HG03280 (cell line): ENCODE data around the gene PPP6R1.
A peak's percentile ranks its signal among the peaks of the same experiment; 100 is the strongest.

Experiments used
- ATAC-seq: cut with Tn5 transposase; IDR thresholded peaks from one replicate; pipeline ENCODE4 v1.9.1; 2021; ENCODE audit warnings: mild to moderate bottlenecking, moderate library complexity; ENCODE audit not compliant: unreplicated experiment

Gene PPP6R1

GRCh38 chr19:55283548-55284377, 24.9 kb upstream of the PPP6R1 start, which contains the start of gene BRSK1:
Gene BRSK1, plus strand, starts transcription at chr19:55283997. Its CDS starts 446 bp downstream, at chr19:55284443.
- ATAC-seq: no peak

DNA sequence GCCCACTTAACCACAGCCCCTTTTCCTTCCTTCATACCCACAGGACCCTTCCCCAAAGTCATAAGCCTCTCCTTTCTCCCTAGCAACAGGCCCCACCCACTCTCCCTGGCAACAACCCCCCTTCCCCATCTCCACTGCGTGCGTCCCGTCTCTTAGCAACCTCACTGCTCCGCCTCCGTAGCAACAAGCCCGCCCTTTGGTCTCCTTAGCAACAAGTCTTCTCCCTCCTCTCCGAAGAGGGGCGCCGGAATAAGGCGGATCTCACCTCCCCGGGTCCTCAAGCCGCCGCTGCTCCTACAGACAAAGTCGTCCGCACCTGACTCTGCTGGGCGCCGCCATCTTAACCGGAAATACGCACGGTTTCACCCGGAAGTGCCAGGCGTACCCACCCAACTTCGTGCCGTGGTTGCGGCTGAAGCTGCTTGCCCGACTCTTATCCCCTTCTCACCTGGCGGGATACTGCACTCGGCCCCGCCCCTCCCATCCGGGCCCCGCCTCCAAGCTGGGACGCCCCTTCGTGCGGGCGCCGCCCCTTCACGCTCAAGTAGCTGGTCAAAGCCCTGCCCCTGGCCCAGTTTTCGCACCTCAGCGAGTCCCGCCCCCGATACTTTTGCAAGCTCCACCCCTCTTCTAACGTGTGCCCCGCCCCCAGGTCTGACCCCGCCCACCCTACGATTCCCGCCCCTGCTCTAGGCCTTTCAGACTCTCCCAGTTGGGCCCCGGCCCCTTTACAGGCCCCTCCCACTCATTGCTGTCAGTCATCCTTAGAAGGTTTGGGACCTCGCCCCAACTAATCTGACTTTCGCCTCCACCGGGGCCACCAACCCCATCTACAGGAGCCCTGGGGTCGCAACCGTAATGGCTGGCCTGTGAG, 21.2 kb upstream of the PPP6R1 start, which contains the start of gene HSPBP1:
Gene HSPBP1 (minus strand): TSS at position 341 of the 874 bp plus-strand sequence. CDS start 502 bp downstream, outside the sequence.
- peak; percentile 69 for ATAC-seq

DNA sequence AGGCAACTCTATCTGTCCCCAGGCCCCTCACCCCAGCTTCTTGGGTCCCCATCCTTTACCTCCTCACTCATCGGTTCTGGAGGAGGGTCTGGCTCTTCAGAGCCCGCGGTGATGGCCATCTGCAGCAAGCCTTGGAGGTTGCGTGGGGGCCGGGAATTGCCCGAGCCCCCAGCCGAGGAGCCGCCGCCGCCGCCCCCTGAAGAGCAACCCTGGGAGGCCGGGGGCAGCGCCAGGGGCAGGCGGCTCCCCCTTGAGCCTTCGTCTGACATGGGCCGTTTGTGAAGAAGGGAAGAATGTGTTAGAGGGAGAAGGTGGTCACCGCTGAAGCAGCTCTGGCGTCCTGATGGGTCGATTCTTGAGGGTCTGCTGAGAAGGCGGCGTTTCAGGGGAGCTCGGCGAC, 20.5 kb upstream of the PPP6R1 start:
- no peak for ATAC-seq

- no peak for ATAC-seq
These were observed 19.7 kb upstream of the PPP6R1 start for GRCh38 chr19:55278391-55279135.

DNA sequence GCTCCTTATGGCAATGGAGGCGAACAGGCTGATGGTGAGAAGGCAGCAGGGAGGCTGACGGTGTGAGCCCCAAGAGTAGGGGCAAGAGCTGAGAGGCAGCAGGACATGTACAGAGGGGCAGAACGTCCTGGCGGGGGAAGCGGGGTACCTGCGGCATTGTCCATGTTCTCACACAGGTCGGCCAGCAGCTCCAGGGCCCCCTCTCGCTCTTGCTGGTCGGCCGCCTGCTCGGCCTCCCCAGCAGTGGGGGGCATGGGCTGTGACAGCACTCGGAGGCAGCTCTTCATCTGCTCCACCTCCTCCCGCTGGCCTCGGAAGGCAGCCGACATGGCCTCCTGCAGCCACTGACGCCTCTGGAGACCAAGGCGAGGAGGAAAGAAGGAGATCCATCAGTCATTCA, 18.7 kb upstream of the PPP6R1 start:
- no peak for ATAC-seq

GRCh38 chr19:55276720-55277430, 18.1 kb upstream of the PPP6R1 start:
- no peak for ATAC-seq

DNA sequence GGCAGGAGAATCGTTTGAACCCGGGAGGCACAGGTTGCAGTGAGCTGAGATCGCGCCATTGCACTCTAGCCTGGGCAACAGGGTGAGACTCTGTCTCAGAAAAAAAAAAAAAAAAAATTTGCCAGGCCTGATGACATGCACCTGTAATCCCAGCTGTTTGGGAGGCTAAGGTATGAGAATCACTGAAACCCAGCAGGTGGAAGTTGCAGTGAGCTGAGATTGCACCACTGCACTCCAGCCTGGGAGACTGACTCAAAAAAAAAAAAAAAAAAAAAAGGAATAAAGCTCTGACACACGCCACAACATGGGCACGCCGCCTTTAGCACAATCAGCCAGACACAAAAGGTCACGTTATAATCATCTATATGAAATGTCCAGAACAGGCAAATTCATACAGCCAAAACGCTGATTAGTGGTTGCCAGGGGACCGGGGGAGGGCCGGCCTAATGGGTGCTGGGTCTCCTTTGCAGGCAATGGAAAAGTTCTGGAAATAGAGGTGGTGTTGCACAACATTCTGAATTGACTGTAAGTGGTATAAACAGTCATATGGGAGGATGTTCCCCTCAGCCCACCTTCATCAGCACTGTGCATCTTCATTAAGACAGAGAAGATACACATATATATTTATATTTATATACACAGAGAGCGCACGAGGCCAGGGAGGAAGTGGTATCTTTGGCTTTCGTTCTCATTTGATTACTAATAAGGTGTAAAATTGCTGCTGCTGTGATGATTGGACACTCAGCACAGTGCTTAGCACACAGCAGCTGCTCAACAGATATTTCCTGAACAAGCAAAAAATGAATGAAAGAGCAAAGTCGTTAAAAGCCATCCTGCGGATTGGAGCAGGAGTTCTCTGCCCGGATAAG, 17.3 kb upstream of the PPP6R1 start:
- no peak for ATAC-seq

DNA sequence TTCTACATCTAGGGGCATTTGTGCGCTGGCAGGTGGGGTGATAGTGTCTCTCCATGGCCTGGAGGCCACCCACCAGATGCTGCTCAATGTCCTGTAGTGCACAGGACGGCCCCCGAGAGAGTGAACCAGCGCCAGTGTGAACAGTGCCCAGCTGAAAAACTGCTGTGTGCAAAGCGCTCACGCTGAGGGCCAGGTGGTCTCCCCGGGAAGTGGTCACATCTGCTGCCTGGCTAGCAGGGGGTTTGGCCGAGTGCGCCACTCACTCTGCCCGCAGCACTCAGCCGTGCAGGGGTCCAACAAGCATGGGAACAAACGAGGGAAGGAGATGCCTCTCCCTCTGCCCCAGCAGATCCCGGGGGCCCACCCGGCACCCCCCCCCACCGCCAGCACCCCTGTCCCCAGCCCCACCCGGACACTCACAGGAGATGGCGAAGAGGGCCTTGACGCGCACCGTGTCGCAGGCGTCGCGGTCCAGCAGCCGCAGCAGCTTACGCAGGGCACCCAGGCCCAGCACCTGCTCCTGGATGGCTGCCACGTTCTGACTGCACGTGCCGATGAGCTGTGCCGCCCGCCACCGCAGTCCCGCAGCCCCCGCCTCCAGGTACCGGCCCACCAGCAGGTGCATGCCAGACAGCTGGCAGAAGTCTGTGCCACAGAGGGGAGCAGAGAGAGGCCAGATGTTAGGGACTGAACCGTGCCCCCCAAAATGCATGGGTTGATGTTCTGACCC, 15.3 kb upstream of the PPP6R1 start:
- ATAC-seq: no peak

GRCh38 chr19:55272142-55272541, 13.3 kb upstream of the PPP6R1 start:
- ATAC-seq: no peak

GRCh38 chr19:55270172-55270942, 11.5 kb upstream of the PPP6R1 start:
- ATAC-seq: no peak

- no peak for ATAC-seq
These were observed 10.5 kb upstream of the PPP6R1 start for GRCh38 chr19:55269299-55269698.

- no peak for ATAC-seq
These were observed 8.0 kb upstream of the PPP6R1 start for GRCh38 chr19:55266840-55267239.

- ATAC-seq: no peak
These were observed 7.6 kb upstream of the PPP6R1 start for GRCh38 chr19:55266404-55266803.

DNA sequence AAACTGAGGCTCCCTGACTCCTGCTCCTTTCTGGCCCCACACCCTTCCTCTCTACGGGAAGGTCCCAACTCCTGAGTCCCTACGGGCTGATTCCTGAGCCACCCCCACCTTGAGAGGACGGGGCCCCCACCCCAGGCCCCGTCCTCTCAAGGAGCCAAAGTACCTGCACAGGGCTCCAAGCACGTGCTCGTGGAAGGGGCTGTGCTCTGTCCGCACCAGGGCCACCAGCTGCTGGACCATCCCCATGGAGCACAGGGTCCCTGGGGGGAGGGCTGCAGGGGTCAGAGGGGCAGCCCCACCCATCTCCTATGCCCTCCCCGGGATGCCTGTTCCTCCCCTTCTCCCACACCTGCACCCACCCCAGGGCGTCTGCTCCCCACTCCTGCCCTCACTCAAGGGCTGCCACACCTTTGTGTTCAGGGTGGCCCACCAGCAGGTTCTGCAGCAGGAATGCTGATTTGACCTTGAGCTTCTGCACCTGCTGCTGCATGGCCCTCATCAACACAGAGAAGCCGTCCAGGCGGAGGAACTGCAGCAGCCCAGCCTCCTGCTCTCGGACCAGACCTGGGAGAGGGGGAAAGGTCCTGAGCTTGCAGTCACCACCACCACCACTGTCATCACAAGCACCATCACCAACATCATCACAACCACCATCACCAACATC, 7.0 kb upstream of the PPP6R1 start:
- ATAC-seq: no peak

DNA sequence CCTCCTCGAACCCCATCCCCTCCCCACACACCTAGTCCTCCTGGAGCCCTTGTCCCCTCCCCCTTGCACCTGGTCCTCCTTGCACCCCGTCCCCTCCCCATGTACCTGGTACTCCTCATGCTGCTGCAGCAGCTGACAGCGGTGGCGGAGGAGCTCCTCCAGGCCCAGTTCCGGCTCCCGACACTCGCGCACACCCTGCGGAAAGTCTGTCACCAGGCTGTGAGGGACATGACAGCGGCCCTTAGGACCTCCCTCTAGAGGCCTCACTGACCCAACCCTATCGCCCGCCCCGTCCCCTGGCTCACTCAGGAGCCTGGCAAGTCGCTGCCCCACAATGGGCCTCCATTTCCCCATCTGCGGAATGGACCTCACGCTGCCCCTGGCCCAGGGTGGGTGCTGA, 6.4 kb upstream of the PPP6R1 start:
- ATAC-seq: no peak

- no peak for ATAC-seq
These were observed 5.7 kb upstream of the PPP6R1 start for GRCh38 chr19:55264531-55264930.

DNA sequence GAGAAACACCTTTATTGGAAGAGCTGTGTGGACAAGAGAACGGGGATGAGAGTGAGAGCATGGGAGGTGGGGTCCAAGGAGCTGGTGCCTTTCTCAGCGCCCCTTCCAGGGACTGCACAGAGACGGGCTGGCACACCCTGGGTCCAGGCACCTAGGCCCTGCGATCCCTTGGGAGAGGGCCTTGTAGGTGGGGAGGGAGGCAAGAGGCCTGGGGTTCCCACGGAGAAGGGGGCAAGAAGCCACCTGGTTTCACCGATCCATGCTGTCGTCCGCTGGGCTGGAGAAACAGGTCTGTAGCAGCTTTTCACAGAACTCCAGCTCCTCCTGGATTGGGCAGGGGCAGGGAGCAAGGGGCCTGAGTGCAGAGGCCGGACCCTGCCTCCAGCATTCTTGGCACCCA, 3.5 kb upstream of the PPP6R1 start:
- ATAC-seq: no peak
